NT2/D1 (cell line): ENCODE results near the gene PLCB3.

ENCODE experiments used
- SUZ12 ChIP-seq: IDR thresholded peaks from 2 replicates; pipeline ENCODE4 v1.6.1; 2011; ENCODE audit not compliant: insufficient read length, insufficient read depth; ENCODE audit errors: extremely low read depth
- YY1 ChIP-seq: IDR thresholded peaks from 2 replicates; pipeline ENCODE4 v1.6.1; 2011; ENCODE audit not compliant: insufficient read length, insufficient read depth

DNA sequence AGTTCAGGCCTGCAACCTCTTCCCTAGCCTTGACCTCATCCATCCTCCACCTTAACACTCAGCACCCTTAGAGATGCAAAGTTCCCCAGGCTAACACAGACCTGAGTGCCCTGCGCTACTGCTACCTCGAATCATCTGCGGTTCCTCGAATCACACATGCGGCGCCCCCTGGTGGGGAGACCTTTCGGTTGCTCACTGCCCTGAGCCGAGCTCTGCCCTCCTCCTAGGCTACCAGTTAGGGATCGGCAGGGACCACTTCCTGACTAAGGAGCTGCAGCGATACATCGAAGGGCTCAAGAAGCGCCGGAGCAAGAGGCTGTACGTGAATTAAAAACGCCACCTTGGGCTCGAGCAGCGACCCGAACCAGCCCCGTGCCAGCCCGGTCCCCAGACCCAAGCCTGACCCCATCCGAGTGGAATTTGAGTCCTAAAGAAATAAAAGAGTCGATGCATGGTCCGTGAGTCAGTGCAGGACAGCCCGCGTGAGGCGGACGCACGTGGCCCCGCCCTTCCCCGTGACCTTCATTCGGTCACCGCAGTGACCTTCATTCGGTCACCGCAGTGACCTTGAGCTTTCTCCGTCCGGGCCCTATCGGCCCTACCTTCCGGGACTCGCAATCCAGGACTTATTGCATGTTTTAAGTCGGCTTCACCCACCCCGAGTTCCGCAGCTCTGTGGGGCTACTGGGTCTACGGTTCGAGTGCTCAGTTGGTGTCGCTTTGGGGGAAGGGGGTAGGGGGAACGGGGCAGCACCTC lies 53.2 kb downstream of the PLCB3 start:
- TF ChIP-seq SUZ12 = no peak
- TF ChIP-seq YY1 = no peak
